HG03103 (cell line): ENCODE measurements around the gene DSTN.

Source experiments
- ATAC-seq: cut with Tn5 transposase; IDR thresholded peaks from one replicate; pipeline ENCODE4 v1.9.1; 2021; ENCODE audit warnings: low read depth; ENCODE audit not compliant: unreplicated experiment

The DSTN gene

GRCh38 chr20:17610566-17611289 is 40.9 kb downstream of the DSTN start:
- no peak for ATAC-seq

DNA sequence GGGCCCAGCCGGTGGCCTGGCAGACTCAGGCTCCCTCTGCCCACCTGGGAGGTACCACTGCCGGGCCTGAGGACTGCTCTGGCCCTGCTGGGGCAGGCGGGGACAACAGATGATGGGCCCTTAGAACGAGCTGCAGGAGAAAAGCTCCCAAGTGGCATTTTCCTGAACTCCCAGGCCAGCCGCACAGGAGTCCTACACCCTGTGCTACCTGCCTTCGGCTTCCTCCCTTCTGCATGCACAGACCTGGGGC is 41.3 kb downstream of the DSTN start:
- no peak for ATAC-seq

DNA sequence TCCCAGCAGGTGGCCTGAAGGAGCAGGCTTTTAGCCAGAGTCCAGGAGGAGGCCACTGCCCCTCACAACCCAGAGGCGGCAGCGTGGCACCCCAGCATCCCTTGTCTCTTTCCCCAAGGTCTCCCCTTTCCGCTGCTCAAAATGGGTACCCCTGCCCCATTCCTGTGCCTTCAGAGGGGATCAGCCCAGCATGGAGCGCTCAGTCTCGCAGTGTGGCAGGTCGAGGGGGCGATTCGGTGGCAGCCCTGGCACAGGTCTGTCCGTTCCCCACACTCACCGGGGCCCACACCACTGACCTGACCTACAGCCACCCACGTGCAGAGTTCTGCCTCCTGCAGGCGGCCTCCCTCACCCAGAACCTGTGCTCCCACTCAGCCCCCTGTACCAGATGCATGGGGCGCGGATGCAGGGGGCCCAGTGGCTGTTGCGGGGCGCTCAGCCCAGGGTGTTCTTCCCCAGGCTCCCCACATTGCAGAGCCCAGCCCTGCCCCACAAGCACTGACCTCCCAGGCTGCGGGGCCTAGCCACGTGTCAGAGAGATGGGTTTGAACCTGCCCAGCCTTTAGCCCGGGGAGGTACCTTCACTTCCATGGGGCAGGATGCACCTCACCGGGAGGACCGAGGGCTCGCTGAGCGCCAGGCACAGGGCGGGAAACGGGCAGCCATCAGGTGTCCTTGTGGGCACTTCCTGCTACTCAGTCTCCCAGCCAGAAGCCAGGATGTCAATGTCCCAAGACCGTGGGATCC is 41.8 kb downstream of the DSTN start:
- no peak for ATAC-seq

DNA sequence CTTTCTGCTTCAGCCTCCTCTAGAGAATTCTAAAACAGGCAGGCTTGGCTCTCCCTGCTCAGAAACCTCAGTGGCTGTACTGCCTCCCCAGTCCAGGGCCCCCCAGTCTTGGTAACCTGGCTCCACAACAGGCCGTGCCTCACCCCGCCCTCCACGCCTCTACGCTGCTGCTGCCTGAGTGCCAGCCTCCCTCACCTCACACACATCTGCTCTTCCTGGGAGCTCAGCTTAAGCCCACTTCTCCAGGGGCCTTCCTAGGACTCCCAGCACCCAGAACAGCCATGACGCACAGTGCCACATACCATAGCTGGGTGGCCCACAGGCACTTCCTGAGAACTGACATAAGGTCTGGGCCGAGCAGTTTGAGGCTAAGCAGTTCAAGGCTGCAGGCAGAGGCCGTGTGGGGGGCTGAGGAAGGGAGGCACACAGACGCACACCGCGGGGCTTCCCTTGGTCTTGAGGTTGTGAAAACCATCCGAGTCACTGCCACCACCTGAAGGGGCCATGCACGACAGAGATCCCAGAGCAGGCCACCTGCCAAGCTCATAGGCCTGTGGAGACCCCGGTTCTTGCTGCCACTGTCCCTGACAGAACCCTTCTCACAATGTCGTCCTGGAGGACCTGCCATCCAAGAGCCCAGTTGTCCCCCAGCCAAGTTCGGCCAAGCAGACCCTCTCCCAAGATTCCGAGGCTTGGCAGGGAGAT is 42.6 kb downstream of the DSTN start:
- no peak for ATAC-seq

GRCh38 chr20:17612992-17613327 is 43.1 kb downstream of the DSTN start:
- no peak for ATAC-seq

- ATAC-seq, result no peak
Measured at GRCh38 chr20:17613328-17614175, 43.7 kb downstream of the DSTN start.

GRCh38 chr20:17614176-17614811 is 44.4 kb downstream of the DSTN start:
- ATAC-seq, result no peak

DNA sequence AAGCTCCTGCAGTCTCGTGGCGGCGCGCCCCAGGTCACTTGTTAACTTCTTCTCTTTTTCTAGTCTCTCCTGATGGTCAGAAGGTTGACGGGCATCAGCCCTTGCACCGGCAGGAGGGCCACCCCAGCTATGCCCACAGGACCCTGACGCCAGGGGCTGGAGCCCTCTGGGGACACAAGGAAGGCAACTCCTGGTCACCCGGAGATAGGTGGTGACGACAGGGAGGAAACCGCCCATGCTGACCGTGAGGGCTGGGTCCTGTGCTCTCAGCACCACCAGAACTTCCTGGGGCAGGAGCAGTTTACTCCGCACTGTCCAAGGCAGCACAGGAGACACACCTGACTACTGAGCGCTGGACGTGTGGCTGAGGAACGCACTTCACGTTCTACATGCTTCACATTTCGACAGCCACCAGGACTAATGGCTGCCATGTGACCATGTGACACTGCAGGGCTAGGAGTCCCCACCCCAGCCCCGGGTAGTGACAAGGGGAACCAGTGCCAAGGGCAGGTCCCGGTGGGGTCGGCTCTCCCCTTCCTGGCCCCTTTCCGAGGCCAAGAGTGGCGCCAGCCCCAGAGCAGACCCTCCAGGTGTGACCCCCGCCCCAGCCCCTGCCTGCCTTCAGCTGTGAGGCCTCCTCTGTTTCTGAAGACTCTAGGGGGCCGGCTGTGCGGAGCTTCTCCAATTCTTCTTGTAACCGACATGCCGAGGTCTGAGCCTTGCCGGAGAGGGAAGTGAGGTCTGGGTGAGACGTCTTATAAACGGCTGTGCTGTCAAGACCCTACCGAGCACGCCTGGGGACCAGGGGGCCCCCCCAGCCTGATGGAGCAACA is 45.2 kb downstream of the DSTN start:
- ATAC-seq, result no peak

DNA sequence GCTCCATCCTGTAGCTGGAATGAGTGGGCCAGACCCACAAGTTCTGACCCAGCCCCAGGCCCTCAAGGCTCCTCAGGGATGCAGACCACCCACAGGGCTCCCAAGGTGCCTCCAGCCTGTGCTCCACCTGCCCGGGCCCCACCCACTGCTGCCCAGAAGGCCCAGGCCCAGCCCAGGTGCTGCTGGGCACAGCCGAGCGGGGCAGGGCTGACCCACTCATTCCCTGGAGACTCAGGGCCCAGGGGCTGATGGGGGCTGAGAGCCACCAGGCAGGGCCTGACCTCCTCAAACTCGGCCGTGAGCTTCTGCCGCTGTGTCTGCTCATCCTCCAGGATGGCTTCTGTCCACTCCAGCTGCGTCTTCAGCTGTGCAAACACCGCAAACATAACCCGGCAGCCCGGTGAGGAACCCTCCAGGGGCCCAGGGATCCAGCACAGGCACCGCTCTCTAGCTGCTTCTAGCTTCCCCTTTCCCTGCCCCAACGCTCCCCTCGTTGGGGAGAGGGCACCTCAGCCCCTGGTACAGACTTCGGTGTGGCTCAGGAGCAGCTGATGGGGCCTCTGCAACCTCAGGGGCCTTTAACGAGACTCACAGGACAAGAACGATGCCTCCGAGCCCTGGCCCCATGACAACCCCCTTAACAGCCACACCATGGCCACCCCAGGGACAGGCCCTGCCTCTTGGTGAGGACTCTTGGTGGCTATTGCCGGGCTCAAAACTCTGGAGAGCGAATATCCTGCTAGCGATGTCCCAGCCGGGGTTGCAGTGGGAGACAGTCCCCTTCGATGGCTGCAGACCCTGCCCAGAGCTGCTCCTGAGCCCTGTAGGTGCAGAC is 46.0 kb downstream of the DSTN start:
- no peak for ATAC-seq

GRCh38 chr20:17616480-17617211 is 46.8 kb downstream of the DSTN start:
- ATAC-seq, result no peak

- ATAC-seq, result no peak
Measured at GRCh38 chr20:17617212-17617867, 47.5 kb downstream of the DSTN start.

- no peak for ATAC-seq
Measured at GRCh38 chr20:17617868-17618672, 48.2 kb downstream of the DSTN start.

GRCh38 chr20:17618673-17619013 is 48.8 kb downstream of the DSTN start:
- ATAC-seq, result no peak

DNA sequence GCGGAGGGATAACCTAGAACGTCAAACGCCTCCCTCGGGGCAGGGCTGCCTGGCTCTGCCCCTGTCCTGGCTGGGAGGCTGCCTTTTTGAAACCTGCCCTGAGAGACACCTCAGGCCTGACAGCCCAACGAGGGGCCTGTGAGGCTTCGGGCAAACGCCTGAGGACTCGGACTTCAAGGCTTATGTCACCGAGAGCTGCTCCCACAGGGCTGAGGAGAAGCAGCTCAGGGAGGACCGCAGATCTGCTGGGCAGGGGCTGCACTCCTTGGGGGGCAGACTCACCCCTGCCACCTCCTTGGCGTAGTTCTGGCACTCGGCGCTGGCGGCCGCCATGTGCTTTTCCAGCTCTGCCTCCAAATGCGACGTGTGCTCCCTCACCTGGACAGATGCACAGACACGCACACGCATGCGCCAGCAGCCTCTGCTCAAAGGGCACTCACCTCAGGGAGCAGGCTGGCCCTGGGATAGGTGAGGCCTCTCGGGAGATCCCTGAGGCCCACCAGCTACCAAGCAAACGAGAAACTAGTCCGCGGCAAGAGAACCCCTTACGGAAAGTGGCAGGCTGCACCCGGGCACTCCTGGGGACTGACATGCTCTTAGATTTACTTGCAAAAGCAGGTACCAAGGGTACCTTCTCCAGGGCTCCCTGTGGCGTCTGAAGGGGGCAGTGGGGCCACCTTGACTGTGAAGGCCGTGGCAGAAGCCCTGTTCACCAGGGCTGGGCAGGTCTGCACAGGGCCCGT is 49.6 kb downstream of the DSTN start:
- no peak for ATAC-seq

DNA sequence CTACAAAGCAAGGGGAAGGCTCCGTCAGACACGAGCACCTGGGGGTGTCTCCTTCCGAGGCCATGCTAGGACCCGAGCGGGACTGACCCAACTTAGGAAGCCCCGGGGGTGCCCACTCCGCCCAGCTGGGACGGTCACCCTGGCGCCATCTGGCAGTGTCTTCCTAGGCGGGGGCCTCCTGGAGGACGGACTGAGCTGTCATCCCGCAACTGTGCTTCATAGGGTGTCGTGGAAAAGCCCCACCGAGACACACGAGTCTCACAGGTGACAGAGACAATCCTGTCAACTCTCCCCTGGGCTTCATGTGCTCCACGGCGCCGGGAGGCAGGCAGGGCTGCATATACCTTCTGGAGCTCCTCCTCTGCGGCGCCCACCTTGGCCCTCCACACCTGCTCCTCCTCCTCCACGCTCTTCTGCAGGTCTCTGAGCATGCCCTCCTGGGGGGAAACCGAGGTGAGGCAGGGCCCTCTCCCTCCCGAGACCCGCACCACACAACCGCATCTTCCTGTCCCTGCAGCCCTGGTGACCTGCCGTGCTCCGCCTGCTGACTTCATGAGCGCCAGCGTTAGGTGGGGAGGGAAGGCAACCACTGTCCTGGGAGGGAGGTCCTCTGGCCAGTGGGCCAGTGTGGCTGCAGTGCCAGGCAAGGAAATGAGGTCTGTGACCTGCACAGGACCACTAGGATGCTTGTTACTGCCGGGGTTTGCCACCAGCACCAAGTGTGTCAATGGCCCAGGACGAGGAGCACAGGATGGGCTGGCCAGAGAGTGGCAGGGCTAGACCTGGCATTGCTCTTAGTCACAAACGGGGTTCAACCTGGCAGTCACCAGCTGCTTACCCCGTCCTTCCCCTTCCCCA is 50.7 kb downstream of the DSTN start:
- no peak for ATAC-seq
